Loucy (cell line): ENCODE results near the gene TPRX1.
A peak's percentile ranks its signal among the peaks of the same experiment; 100 is the strongest.
"Not testable (repeated sequence)": the region's sequence is repeated elsewhere in the genome, so short reads cannot be mapped to it uniquely, and the experiment has no call there.

ENCODE experiments used
- H2AFZ ChIP-seq: fragments of 200-600 bp; sonication (generic); 2 replicates; pipeline ENCODE4 v1.6.0; 2016; ENCODE audit warnings: antibody characterized with exemption, mild to moderate bottlenecking, low read length, moderate library complexity
- H3F3A ChIP-seq: fragments of 200-600 bp; 2 replicates; pipeline ENCODE4 v1.6.0; 2016; ENCODE audit warnings: antibody characterized with exemption, low read depth, mild to moderate bottlenecking
- H3K27me3 ChIP-seq: fragments of 200-600 bp; sonication (generic); 2 replicates; pipeline ENCODE4 v1.6.1; 2014; ENCODE audit warnings: low read length, mild to moderate bottlenecking; ENCODE audit not compliant: insufficient read depth, poor library complexity, severe bottlenecking
- H3K36me3 ChIP-seq: fragments of 200-600 bp; sonication (generic); 2 replicates; pipeline ENCODE4 v1.6.1; 2016; ENCODE audit warnings: low read length; ENCODE audit not compliant: insufficient read depth
- H3K4me1 ChIP-seq: fragments of 200-600 bp; sonication (generic); 2 replicates; pipeline ENCODE4 v1.5.1; 2014; ENCODE audit warnings: low read length, mild to moderate bottlenecking; ENCODE audit not compliant: insufficient read depth, poor library complexity, severe bottlenecking
- H3K4me2 ChIP-seq: fragments of 200-600 bp; sonication (generic); 2 replicates; pipeline ENCODE4 v1.6.0; 2014; ENCODE audit warnings: antibody characterized with exemption, low read length, low read depth, mild to moderate bottlenecking; ENCODE audit not compliant: poor library complexity, severe bottlenecking
- H3K4me3 ChIP-seq: fragments of 200-600 bp; sonication (generic); 2 replicates; pipeline ENCODE4 v1.5.1; 2014; ENCODE audit warnings: low read length, mild to moderate bottlenecking, mixed read lengths; ENCODE audit not compliant: poor library complexity, severe bottlenecking
- H3K79me2 ChIP-seq: fragments of 200-600 bp; sonication (generic); 2 replicates; pipeline ENCODE4 v1.6.1; 2014; ENCODE audit warnings: low read length; ENCODE audit not compliant: insufficient read depth
- H3K9ac ChIP-seq: fragments of 200-600 bp; sonication (generic); 2 replicates; pipeline ENCODE4 v1.6.0; 2014; ENCODE audit warnings: mild to moderate bottlenecking, low read depth, low read length, moderate library complexity; ENCODE audit not compliant: poor library complexity, severe bottlenecking
- H3K9me2 ChIP-seq: fragments of 200-600 bp; sonication (generic); replicated peaks from 2 replicates; pipeline ENCODE4 v1.6.1; 2016; ENCODE audit warnings: low read depth, low read length, mixed read lengths
- H3K9me3 ChIP-seq: fragments of 200-600 bp; sonication (generic); 2 replicates; pipeline ENCODE4 v1.6.1; 2014; ENCODE audit warnings: mild to moderate bottlenecking, antibody characterized with exemption, low read length, low read depth; ENCODE audit not compliant: insufficient read depth
- H4K20me1 ChIP-seq: fragments of 200-600 bp; sonication (generic); 2 replicates; pipeline ENCODE4 v1.6.0; 2014; ENCODE audit warnings: antibody characterized with exemption, low read length, mild to moderate bottlenecking; ENCODE audit not compliant: insufficient read depth, poor library complexity, severe bottlenecking
- CTCF ChIP-seq: fragments of 200-600 bp; sonication (generic); conservative IDR thresholded peaks from 2 replicates; pipeline ENCODE4 v1.5.1; 2014; ENCODE audit warnings: mild to moderate bottlenecking, antibody characterized with exemption, low read length
- EZH2phosphoT487 ChIP-seq: fragments of 200-600 bp; IDR thresholded peaks from 2 replicates; pipeline ENCODE4 v1.6.1; 2018; ENCODE audit warnings: antibody characterized with exemption, mild to moderate bottlenecking, moderate library complexity, borderline replicate concordance

TPRX1 gene

GRCh38 chr19:47792616-47793015 is 11.7 kb downstream of the TPRX1 start:
- no peaks in the 10 kb centered on the region for H3K79me2 ChIP-seq
- H3K4me1 ChIP-seq: no peaks in the 10 kb centered on the region
- no peaks in the 10 kb centered on the region for H4K20me1 ChIP-seq
- TF ChIP-seq CTCF (no peak), EZH2phosphoT487 (no peak)
- H3K4me2 ChIP-seq: no peak overlapping the region
- H3K27me3 ChIP-seq: no peaks in the 10 kb centered on the region
- H2AFZ ChIP-seq: no peak overlapping the region
- H3K9me2 ChIP-seq: no peaks in the 10 kb centered on the region
- no peak overlapping the region for H3K4me3 ChIP-seq
- no peaks in the 10 kb centered on the region for H3F3A ChIP-seq
- H3K36me3 ChIP-seq: no peaks in the 10 kb centered on the region
- H3K9ac ChIP-seq: no peak overlapping the region
- H3K9me3 ChIP-seq: peaks cover 4% of the 10 kb centered on the region; the same call in 1 of the 2 replicates

- Histone ChIP-seq H3K9ac (no peak overlapping the region), H2AFZ (no peak overlapping the region), H3K4me2 (no peak overlapping the region)
These were observed 13.9 kb downstream of the TPRX1 start for GRCh38 chr19:47790398-47790814.

DNA sequence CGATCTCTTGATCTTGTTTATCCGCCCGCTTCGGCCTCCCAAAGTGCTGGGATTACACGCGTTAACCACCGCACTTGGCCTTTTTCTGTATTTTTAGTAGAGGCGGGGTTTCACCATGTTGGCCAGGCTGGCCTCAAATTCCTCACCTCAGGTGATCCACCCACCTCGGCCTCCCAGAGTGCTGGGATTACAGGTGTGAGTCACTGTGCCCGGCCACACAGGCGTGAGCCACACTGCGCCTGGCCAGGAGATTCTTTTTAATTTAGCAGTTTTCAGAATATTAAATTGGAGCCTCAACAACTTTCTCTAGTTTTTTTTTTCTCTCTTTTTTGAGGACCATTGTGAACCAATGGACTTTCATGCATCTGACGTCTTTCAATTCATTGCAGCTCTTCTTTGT is 14.5 kb downstream of the TPRX1 start:
- H3K9me2 ChIP-seq, H4K20me1 ChIP-seq, H3K27me3 ChIP-seq, H3K4me2 ChIP-seq, H3K9me3 ChIP-seq, H3K4me3 ChIP-seq, H3K36me3 ChIP-seq, H3F3A ChIP-seq, H3K79me2 ChIP-seq, H3K9ac ChIP-seq, H2AFZ ChIP-seq, H3K4me1 ChIP-seq: not testable (repeated sequence)

More at GRCh38 chr19:47790398-47790814, 13.9 kb downstream of the TPRX1 start:
- Histone ChIP-seq H3K4me1 (no peaks in the 10 kb centered on the region), H3F3A (no peaks in the 10 kb centered on the region), H4K20me1 (no peaks in the 10 kb centered on the region), H3K9me3 (peaks cover 4% of the 10 kb centered on the region; the same call in 1 of the 2 replicates), H3K79me2 (no peaks in the 10 kb centered on the region), H3K36me3 (peaks cover 4% of the 10 kb centered on the region; the same call in 1 of the 2 replicates), H3K9me2 (no peaks in the 10 kb centered on the region), H3K4me3 (no peak overlapping the region), H3K27me3 (no peaks in the 10 kb centered on the region)
- TF ChIP-seq CTCF (peak; percentile 95), EZH2phosphoT487 (no peak)

DNA sequence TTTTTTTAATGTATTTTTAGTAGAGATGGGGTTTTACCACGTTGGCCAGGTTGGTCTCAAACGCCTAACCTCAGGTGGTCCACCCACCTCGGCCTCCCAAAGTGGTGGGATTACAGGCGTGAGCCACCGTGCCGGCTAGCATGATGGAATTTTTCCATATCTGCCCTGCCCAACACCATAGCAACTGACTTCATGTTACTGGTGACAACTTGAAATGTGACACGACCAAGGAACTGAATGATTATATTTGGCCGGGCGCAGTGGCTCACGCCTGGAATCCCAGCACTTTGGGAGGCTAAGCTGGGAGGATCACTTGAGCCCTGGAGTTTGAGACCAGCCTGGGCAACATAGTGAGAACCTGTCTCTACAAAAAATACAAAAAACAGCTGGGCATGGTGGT is 17.0 kb downstream of the TPRX1 start:
- H4K20me1 ChIP-seq: not testable (repeated sequence)

More for the DNA sequence above, 17.0 kb downstream of the TPRX1 start:
- H3K4me3 ChIP-seq, H3F3A ChIP-seq, H3K27me3 ChIP-seq, H3K9me2 ChIP-seq, H3K4me2 ChIP-seq, H2AFZ ChIP-seq, H3K9ac ChIP-seq, H3K9me3 ChIP-seq, H3K79me2 ChIP-seq, H3K36me3 ChIP-seq, H3K4me1 ChIP-seq: not testable (repeated sequence)
